ENCODE results near the gene OR8H3.

DNA sequence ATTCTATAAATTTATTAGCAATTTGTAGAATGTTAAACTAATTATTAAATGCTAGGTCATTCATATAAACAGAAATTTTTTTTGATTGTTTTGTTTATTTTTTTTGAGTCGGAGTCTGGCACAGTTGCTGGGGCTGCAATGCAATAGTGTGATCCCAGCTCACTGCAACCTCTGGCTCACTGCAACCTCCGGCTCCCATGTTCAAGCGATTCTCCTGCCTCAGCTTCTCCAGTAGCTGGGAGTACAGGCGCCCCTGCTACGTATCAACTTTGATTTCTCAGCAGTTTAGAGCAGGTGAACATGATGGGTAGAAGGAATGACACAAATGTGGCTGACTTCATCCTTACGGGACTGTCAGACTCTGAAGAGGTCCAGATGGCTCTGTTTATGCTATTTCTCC, at the start of gene OR8H3:
- no peak for TF ChIP-seq CTCF (IDR thresholded peaks at IDR 0.05 in 2 of 3, conservative IDR thresholded peaks at IDR 0.05 in 1 of 3; ENCODE audit: borderline replicate concordance in 1 of 3, insufficient read depth in 1 of 3, low read depth in 2 of 3, low read length in 2 of 3)
- no peak for TF ChIP-seq POLR2AphosphoS5 (IDR thresholded peaks at IDR 0.05; ENCODE audit: low read depth, low read length)
- TF ChIP-seq SP1 (IDR thresholded peaks at IDR 0.05; ENCODE audit: low read depth): no peak
- TF ChIP-seq, protein P1, sequence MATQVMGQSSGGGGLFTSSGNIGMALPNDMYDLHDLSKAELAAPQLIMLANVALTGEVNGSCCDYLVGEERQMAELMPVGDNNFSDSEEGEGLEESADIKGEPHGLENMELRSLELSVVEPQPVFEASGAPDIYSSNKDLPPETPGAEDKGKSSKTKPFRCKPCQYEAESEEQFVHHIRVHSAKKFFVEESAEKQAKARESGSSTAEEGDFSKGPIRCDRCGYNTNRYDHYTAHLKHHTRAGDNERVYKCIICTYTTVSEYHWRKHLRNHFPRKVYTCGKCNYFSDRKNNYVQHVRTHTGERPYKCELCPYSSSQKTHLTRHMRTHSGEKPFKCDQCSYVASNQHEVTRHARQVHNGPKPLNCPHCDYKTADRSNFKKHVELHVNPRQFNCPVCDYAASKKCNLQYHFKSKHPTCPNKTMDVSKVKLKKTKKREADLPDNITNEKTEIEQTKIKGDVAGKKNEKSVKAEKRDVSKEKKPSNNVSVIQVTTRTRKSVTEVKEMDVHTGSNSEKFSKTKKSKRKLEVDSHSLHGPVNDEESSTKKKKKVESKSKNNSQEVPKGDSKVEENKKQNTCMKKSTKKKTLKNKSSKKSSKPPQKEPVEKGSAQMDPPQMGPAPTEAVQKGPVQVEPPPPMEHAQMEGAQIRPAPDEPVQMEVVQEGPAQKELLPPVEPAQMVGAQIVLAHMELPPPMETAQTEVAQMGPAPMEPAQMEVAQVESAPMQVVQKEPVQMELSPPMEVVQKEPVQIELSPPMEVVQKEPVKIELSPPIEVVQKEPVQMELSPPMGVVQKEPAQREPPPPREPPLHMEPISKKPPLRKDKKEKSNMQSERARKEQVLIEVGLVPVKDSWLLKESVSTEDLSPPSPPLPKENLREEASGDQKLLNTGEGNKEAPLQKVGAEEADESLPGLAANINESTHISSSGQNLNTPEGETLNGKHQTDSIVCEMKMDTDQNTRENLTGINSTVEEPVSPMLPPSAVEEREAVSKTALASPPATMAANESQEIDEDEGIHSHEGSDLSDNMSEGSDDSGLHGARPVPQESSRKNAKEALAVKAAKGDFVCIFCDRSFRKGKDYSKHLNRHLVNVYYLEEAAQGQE (IDR thresholded peaks at IDR 0.05; ENCODE audit: low read depth): no peak
- no peak for TF ChIP-seq POLR2A (IDR thresholded peaks at IDR 0.05; ENCODE audit: borderline replicate concordance, extremely low read depth, insufficient read depth, insufficient read length)
